GM21619 (cell line): ENCODE results near the gene VPS11.

Source experiments
- ATAC-seq: cut with Tn5 transposase; IDR thresholded peaks from one replicate; pipeline ENCODE4 v1.9.1; 2021; ENCODE audit not compliant: unreplicated experiment

The VPS11 gene

DNA sequence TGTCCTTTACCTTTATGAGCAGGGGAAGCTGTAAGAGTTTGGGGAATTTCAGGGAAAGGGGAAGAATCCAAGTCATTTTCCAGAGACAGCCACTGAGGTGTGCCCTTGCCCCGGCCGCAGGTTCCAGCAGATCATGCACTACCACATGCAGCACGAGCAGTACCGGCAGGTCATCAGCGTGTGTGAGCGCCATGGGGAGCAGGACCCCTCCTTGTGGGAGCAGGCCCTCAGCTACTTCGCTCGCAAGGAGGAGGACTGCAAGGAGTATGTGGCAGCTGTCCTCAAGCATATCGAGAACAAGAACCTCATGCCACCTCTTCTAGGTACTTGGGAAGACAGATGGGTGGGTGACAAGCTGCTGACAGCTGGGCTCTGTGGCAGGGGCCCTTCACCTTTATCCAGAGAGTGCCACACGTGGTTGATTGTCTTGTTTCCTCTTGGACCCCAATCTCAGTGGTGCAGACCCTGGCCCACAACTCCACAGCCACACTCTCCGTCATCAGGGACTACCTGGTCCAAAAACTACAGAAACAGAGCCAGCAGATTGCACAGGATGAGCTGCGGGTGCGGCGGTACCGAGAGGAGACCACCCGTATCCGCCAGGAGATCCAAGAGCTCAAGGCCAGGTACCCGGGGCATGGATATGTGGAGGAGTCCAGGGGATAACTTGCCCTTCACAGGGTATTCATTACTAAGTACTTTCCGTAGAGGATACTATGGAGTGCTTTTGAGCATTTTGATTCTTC is 11.2 kb downstream of the VPS11 start:
- no peak for ATAC-seq

DNA sequence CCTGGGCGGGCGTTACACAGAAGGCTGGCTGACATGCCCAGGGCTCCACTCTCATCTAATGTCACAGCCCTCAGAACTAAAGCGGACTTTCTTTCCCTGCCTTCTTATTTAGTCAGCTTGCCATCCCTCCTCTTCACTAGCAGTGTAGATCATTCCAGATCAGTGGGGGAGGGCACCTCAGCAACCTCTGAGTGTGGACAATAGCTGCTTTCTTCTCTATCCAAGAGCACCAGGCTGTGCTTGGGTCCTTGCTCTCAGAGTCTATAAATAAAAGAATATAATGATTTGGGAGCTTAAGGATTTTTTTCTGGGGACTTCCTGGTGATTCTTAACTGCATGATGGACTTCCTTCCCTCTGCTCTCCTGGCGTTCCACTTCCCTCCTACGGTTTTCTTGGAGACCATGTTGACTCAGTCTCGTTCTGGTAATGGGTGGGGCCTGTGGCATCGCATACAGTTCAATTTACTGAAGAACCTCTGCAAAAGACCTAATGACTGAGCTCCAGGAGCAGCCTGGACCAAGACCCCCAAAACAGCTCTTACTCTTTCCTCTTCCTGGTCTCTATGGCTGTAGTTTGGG is 14.2 kb downstream of the VPS11 start:
- ATAC-seq, result no peak

DNA sequence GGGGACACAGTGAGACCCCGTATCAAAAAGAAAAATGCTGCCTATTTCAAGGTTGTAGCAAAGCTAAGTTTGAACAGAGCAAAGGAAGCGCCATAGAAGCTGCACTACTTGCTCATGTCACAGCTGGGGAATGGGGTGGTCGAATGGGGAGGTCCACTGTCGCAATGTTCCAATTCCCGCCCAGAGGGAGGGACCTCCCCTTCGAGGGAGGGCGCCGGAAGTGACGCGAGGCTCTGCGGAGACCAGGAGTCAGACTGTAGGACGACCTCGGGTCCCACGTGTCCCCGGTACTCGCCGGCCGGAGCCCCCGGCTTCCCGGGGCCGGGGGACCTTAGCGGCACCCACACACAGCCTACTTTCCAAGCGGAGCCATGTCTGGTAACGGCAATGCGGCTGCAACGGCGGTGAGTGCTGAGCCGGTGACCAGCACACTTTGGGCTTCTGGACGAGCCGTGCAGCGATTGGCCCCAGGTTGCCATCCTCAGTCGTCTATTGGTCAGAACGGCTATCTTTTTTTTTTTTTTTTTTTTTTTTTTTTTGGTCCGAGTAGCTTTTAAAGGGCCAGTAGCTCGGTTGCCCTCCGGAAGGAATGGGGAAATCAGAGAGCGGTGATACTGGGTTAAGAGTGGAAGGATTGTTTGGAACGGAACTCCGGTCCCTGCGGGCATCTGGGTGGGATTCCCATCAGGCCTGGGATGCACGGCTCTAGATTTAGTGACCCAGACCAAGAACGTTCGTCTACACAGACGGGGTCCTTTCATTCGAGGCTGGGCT is 17.2 kb downstream of the VPS11 start, which contains the start of gene HMBS:
HMBS (plus strand) TSS at position 219 of the 774 bp plus-strand sequence; CDS start at position 372, 153 bp downstream.
- peak; percentile 88 for ATAC-seq

DNA sequence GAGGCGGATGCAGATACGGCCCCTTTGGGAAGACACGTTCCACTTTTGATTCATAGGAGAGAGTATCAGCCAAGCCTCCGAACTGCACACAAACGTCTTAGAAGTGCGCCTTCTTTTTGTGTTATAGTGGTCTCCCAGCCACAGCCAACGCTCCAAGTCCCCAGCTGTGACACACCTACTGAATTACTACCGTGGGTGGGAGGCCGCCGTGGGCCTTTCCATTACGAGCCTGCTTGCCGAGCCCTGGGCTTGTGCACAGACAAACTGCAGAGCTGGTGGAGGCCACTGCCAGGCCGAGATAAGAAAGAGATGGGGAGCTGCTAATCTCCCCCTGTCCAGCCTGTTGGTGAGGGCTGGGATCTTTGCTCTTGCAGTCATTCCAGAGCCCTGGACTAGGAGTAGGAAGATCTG is 17.8 kb downstream of the VPS11 start:
- ATAC-seq, result peak; percentile 29

DNA sequence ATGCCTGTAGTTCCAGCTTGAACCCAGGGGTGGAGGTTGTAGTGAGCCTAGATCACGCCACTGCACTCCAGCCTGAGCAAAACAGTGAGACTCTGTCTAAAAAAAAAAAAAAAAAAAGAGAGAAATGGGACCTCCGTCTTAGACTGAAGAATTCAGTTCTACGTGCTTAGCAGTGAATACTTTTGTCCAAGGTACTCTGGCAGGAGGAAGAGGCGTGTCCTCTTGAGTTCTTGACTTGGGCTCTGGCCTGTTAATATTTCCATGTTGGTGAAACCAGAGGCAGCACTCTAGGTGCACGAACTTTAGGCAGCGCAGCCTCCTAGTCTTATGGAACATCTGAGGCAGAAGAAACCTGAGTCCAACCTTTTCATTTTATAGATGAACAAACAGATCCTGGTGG is 19.5 kb downstream of the VPS11 start:
- no peak for ATAC-seq

DNA sequence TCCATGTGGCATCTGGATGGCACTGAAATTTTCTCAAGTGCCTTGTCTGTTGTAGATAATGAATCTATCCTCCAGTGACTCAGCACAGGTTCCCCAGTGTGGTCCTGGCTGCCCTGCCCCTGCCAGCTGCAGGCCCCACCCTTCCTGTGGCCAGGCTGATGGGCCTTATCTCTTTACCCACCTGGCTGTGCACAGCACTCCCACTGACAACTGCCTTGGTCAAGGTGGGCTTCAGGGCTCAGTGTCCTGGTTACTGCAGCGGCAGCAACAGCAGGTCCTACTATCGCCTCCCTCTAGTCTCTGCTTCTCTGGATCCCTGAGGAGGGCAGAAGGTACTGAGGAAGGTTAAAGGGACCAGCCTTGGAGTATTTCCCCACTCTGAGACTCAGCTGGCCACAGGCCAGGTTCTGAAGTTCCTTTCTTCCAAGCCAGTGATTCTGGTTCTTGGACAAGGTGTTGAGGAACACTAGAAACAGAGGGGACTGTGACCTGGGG is 20.2 kb downstream of the VPS11 start:
- no peak for ATAC-seq

DNA sequence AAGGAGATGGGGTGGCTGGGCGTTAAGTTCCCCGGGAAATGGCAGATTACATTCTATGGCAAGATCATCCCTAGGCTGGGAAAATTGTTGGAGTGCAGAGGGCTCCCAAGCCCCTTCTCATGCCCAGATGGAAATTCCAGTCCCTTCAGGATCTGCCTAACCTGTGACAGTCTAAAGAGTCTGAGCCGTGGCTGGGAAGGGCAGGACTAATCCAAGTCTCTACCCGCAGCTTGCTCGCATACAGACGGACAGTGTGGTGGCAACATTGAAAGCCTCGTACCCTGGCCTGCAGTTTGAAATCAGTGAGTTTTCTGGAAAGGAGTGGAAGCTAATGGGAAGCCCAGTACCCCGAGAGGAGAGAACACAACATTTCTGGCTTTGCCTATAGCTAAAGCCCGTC is 20.8 kb downstream of the VPS11 start:
- no peak for ATAC-seq

DNA sequence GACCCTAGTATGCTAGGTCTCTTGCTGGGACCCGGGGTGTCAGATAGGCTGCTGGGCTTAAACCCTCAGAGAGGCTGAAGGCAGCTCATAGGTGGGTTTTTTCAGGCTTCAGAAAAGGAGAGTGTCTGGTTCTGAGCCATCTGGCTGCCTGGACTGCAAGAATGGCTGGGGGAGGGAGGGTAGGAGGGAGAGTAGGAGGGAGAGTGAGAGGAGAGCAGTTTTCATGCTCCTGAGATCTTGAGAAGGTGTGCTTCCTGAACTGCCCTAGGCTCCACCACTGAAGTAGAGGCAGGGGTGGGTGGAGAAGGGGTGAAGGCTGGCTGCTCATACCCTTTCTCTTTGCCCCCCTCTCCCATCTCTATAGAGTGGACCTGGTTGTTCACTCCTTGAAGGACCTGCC is 21.7 kb downstream of the VPS11 start:
- no peak for ATAC-seq

DNA sequence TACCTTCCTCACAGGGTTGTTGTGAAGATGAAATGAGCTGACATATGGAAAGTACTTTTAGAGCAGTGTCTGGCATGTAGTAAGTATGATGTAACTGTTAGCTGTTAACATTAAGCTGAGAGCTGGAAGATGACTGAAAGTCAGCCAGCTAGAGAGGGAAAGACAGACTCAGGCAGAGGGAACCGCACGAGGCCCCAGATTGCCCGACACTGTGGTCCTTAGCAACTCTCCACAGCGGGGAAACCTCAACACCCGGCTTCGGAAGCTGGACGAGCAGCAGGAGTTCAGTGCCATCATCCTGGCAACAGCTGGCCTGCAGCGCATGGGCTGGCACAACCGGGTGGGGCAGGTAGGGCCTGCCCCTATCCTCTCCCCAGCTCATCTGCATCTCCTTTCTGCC is 23.6 kb downstream of the VPS11 start:
- no peak for ATAC-seq

DNA sequence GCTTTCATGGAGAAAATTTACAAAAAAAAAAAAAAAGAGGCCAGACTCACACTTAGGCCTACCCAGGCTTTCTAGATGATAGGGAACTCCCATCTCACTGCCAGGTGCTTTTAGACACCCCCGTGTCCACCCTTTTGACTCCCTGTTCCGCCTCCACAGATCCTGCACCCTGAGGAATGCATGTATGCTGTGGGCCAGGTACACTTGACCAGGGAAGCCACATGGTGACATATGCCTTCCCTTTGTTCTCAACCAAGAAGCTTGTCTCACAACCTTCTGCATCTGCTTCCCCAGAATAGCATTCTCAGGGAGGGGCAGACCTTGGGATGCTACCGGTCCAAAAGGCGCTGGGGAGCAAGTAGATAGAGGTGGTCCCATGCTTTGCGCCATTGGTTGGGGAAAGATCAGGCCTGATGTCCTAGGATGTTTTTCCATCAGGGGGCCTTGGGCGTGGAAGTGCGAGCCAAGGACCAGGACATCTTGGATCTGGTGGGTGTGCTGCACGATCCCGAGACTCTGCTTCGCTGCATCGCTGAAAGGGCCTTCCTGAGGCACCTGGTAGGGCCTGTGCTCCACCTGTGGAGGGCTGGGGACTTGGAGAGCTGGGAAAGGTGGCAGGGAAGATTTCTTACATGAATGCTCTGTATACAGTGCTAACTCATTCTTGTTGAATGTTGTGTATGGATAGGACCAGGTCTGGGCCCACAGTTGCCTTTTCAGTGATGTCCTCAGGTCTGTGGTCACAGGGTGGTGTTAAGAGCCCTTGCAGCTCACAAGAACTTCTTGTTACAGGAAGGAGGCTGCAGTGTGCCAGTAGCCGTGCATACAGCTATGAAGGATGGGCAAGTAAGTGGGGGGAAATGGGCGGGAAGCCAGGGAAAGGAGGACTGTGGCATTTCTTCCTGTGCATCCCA is 24.6 kb downstream of the VPS11 start:
- ATAC-seq, result no peak

DNA sequence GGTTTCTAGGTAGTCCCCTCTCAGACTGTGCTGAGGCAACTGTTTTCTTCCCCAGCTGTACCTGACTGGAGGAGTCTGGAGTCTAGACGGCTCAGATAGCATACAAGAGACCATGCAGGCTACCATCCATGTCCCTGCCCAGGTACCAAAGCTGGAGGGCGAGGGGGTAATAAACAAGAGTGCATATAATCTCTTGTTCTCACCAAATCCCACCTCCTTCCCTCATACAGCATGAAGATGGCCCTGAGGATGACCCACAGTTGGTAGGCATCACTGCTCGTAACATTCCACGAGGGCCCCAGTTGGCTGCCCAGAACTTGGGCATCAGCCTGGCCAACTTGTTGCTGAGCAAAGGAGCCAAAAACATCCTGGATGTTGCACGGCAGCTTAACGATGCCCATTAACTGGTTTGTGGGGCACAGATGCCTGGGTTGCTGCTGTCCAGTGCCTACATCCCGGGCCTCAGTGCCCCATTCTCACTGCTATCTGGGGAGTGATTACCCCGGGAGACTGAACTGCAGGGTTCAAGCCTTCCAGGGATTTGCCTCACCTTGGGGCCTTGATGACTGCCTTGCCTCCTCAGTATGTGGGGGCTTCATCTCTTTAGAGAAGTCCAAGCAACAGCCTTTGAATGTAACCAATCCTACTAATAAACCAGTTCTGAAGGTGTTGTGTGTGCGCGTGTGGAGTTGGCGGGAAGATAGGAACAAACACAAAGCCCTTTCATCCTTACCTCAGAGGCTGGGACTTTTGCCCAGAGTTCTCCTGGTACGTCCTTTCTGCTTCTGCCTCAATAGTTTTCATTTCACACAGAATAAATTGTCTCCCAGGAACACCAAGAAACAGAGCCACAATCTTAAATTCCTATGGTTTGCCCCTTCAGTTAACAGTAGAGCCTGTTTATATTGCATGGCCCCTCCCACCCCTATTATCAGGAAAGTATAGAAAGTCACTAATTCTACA is 25.5 kb downstream of the VPS11 start:
- ATAC-seq, result no peak

DNA sequence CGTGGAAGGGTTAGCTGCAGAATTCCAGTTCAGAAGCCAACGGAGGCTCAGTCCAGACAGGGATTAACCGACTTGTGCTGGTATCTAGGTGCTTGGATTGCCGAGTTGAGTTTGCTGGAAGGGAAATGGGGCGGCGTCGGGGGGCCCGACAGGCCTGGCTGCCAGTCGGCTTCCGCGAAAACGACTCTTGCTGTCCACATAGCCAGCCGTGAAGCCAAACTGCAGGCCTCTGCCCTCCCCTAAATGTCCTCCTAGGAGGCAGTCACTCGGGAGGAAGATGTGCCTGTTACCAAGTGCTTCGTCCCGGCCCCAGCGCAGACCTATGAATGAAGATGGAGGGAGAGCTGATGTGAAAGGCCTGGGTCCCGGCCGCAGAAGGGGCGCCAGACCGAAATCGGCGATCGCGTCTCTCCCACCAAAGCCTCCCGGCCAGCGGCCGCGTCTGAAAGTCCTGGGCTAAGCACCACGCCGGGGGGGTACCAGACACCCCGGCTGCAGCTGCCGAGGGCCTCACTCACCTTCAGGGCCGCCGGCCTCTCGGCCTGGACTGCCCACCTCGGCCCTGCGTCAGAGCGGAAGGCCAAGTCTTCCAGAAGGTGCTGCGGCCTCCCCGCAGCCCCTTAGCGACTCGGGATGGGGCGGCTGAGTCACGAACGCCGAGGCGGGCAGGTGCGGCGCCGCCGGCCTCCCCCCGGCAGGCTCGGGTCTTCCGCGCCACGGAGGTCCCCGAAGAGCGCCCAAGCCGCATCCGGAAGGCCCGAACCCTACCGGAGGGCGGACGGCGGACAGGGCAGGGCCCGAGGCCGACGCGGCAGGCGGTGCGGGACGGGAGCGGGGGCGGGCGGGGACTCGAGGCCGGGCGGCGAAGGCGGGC is 26.6 kb downstream of the VPS11 start:
- ATAC-seq, result peak; percentile 4

DNA sequence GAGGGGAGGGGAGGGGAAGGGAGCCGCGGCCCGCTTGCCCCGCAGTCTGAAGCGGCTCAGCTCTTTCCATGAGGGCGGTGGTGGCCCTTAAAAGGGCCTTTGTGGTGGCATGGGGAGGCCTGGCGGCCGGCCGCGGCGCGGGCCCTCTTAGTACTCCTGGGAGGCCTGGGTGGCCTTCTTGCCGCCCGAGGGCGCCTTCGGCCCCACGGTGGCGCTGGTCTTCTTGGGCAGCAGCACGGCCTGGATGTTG is 27.1 kb downstream of the VPS11 start:
- peak; percentile 34 for ATAC-seq

DNA sequence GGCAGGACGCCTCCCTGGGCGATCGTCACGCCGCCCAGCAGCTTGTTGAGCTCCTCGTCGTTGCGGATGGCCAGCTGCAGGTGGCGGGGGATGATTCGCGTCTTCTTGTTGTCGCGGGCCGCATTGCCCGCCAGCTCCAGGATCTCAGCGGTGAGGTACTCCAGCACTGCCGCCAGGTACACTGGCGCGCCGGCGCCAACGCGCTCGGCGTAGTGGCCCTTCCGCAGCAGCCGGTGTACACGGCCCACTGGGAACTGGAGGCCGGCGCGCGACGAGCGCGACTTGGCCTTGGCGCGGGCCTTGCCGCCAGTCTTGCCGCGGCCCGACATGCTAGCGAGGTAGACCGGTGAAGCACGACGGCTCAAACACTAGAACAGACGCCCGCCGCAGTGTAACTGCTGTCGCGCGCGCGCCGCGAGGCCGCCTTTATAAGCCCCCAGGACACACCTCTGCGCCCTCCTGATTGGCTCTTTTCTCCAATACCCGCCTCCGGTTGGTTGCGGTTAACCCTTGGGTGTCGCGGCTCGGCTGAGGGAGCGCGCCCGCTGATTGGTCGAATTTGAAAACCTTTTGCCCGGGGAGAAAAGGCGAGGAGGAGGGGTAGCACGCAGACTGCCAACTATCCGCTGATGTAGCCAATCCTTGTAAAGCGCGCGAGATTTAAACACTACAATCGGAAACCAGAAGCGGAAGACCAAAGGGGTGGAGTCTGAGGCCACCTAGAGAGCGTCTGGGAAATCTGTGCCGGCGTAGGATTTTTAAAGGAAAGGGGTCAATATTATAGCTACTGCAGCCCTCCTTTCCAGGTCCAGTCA is 27.7 kb downstream of the VPS11 start:
- peak; percentile 77 for ATAC-seq

DNA sequence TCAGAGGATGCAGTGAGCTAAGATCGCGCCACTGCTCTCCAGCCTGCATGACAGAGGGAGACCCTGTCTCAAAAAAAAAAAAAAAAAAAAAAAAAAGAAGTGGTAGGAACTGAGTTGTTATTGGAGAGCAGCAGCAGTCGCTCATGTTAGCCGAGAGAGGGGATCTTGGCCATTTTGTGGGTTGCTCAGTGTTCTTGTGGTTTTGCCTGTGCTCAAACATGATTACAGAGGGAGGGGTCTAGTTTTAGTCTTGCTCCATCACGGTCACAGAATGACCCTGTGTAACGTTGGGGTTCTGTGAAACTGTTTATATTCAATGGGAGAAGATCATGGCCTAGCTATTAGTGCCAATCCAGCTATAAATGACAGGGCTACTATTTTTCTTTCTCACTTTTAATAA is 32.1 kb downstream of the VPS11 start:
- ATAC-seq, result no peak

DNA sequence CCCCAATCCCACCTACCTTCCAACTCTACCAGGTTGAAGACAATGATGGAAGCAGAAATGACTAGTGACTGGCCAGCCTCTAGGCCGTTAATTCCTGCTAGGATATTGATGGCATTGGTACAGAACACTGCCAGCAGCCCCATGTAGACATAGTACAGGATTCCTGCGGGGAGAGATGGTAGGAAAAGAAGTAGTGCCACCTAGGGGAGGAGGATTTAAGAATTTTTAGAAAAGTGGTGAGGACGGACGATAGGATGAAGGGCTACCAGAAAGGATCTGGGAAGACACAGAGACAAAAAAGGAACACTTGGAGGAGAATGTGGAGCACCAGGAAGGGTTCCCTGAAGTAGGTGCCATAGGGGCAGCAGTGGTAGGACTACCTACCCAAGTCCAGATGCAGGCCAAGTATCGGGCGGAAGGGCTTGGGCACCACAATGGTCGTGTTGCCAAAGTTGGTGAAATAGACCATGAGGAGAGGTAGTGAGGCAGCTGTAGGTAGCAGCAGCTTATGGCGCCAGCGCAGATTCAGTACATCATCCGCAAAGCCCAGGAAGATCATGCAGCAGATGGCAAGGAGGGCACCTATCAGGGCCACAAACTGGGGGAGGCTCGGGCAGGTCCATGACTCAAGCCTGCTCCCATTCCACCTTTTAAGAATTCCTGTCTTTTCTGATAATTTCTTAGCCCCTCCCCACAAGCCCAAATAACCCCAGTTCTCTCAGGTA is 32.8 kb downstream of the VPS11 start:
- ATAC-seq, result no peak

DNA sequence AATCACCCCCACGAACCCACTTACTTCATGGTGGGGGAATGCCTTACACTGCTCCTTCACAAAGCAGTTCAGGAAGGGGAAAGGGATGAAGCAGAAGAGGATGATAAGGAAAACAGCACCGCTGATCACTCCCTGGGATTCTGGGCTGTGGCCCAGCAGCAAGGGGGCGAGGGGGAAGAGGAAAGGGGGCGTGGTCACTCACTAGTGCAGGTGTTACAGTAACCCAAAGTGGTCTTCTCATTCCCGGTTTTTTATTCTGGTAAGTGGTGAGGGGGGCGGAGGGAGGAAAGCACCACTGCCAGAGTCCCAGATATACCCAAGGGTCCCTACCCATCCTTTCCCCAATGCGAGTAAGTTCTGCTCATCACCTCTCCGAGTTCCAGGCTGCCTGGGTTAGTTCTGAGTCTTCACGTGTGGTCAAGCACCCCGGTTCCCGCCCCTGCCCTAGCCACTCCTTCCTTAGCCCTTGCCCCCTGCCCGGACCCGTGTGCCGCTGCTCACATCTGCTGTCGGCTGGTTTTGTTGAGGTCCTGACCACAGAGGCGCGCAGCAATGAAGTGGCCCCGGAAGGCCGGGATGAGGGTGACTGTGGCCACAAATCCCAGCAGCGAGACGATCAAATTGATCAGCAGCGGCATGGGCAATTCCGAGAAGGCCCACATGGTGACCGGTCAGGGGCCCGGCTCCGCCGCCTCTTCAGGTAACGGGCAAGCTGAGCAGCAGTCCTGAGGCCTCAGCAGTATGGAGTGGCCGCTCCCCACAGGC is 33.6 kb downstream of the VPS11 start:
- peak; percentile 16 for ATAC-seq
